HG03342 (cell line): ENCODE results near the gene DDR1.
A peak's percentile ranks its signal among the peaks of the same experiment; 100 is the strongest.
"Not testable (repeated sequence)": the region's sequence is repeated elsewhere in the genome, so short reads cannot be mapped to it uniquely, and the experiment has no call there.

Experiments used
- ATAC-seq: cut with Tn5 transposase; IDR thresholded peaks from one replicate; pipeline ENCODE4 v1.9.1; 2021; ENCODE audit warnings: mild to moderate bottlenecking, moderate library complexity; ENCODE audit not compliant: unreplicated experiment

Gene DDR1

DNA sequence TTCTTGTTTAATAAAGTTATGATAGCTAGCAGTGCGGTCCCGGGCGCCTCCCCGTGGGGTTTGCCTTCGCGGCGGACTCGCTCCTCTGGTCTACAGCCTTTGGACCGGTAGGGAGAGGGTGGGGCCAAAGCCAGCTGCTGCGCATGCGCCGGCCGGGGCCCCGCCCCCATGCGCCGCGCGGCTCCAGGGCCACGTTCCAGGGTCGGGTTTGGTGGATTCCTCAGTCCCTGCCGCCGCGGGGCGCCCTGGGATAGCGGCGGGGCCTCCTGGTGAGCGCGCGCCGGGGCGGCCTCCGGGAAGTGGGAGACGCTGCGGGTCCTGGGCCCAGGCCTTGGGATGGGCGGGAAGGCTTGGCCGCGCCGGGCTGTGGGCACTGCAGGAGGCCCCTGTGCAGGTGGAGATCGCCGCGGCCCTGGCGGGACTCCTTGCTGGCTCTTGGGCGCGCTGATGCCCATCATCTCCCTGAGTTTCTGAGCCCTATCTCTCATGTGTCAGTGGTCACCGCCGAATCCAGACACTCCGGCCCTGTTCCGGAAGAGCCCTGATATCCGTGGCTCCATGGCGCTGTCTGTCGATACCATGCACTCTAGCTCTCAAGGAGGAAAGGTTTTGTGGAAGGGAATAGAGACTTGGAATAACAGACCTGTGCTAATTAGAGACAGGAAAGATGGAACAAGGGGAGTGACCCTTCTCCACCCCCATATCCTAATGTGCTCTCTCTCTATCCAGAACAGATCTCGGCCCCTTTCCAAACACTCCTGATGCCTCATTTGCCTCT lies 29.9 kb downstream of the DDR1 start, which contains the start of gene VARS2:
Gene VARS2 (plus strand): TSS at position 163 of the 778 bp plus-strand sequence. CDS start 599 bp downstream, at position 762.
- ATAC-seq, result peak; percentile 79

DNA sequence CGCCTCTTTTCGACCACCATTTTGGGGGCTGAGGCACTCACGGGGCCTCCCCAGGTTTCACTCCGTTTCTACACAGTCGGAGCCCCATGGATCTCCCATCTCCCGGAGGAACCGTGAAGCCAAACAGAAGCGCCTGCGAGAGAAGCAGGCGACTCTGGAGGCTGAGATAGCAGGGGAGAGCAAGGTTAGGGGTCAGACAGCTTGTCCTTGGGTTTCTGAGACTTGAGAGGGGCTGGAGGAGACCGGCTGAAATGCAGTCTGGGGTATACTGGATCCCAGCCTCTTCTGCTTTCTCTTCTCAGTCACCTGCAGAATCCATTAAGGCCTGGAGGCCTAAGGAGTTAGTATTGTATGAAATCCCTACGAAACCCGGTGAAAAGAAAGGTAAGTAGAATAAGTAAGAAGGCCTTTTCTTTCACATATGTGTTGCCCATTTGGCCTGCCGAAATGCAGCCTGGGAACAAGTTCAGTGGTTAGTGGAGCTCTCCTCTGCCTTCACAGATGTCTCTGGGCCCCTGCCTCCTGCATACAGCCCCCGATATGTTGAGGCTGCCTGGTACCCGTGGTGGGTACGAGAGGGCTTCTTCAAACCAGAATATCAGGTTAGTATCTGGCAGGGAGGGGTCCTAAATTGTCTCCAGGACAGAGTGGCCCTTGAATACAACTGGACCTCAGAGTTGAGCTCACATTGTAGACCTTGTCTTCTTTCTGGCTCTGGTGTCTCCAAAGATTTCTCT lies 30.7 kb downstream of the DDR1 start:
- ATAC-seq, result no peak

- ATAC-seq, result no peak
Observed at GRCh38 chr6:30915591-30915946, 31.2 kb downstream of the DDR1 start.

GRCh38 chr6:30917041-30917440 lies 32.7 kb downstream of the DDR1 start:
- ATAC-seq, result no peak

- no peak for ATAC-seq
Observed at GRCh38 chr6:30917487-30917886, 33.2 kb downstream of the DDR1 start.

- ATAC-seq, result no peak
Observed at GRCh38 chr6:30918670-30919069, 34.4 kb downstream of the DDR1 start.

- no peak for ATAC-seq
Observed at GRCh38 chr6:30922447-30922852, 38.1 kb downstream of the DDR1 start.

- ATAC-seq, result not testable (repeated sequence)
Observed at GRCh38 chr6:30924040-30924627, 39.8 kb downstream of the DDR1 start.

DNA sequence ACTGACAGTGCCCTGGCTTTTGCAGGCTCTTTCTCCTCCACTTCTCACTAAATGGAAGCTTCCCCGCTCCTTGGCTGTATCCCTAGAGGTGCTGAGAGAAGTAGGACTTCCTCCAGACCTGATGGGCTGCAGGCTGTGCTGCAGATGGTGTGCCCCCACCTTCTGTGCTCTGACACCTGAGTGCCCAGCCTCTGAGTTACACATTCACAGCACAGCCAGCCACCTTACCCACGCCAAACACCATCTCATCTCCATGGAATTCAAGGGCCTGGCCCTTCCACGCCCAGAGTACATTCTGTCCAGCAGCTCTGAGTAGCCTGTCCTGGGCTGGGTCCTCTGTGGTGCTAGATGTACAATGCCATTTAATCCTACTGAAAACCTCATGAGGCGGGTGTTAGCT lies 42.3 kb downstream of the DDR1 start:
- no peak for ATAC-seq

GRCh38 chr6:30927080-30927479 lies 42.8 kb downstream of the DDR1 start:
- not testable (repeated sequence) for ATAC-seq

- ATAC-seq, result no peak
Observed at GRCh38 chr6:30928677-30929076, 44.4 kb downstream of the DDR1 start.

DNA sequence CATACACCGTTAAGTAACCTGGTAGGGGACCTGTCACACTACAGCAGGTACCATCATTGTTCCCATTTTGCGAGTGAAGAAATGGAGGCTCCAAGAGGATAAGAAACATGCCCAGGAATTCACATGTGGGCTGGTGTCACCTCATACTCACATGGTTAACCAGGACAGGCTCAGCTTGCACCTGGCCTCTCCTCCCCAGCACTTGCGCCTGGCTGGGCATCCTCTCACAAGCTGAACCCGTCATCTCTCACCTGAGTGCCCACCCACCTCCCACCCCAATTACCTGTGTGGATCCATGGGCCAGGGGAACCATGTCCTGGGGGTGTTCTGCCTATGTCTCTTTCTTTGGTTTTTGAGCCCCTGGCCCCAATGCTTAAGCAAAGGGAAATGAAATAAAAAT lies 46.2 kb downstream of the DDR1 start:
- ATAC-seq, result no peak

DNA sequence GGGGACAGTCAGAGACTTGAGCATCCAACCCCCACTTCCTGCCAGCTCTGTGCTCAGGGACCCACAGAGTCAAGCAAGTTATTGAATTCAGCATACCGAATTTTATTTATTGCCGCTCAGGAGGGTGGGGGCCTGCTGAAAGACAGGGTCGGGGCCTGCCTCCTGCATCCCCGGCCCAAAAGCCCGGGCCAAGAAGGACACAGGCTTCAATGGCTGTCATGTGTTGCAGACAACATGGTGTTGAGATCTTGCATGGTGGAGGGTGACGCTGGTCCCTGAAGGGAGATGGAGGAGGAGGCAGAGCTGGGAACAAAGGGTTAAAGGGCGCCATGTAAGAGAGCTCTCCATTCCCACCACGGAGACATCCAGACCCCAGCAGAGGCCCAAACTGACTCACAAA lies 47.0 kb downstream of the DDR1 start:
- no peak for ATAC-seq

GRCh38 chr6:30931969-30932645 lies 47.8 kb downstream of the DDR1 start, which contains the start of gene SFTA2:
TSS of gene SFTA2 (minus strand) at chr6:30932170. CDS start at chr6:30932096, 74 bp downstream.
- ATAC-seq, result no peak

GRCh38 chr6:30932665-30933365 lies 48.5 kb downstream of the DDR1 start:
- no peak for ATAC-seq

DNA sequence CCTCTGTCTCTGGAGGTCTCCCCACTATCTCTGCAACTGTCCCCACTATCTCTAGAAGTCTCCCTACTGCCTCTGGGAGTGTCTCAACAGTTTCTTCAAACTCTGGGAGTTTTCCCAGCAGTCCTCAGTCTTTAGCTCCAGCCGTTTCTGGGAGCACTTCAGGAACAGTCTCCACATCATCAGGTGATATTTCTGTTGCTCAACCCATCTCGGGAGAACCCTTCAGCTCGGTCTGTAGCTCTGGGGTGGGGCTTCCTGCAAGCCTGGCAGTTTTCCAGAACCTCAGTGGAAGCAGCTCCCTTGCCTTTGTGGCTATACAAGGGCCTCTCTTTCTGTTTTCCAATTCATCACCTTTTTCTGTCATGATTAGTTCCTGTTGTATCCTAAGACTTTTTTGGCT lies 50.7 kb downstream of the DDR1 start:
- no peak for ATAC-seq

DNA sequence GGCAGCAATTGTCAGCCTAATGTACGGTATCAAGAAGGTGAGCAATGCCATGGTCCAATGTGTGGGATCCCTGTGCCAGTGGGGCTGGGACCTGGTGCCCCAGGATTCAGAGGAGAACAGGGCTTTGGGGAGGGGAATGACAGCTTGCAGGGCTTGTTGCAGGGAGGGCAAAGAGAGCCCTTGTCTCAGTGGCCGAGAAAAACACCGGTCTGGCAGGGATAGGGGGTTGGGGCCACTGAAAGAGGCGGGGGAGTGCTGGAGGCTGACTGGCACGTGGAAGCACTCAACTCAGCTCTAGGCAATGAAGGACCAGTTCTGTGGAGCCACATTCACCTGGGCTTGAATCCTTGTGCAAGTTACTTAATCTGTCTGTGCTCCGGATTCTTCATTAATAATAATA lies 52.9 kb downstream of the DDR1 start:
- ATAC-seq, result no peak

- no peak for ATAC-seq
Observed at GRCh38 chr6:30938730-30939129, 54.4 kb downstream of the DDR1 start.

GRCh38 chr6:30939473-30939872 lies 55.2 kb downstream of the DDR1 start:
- ATAC-seq, result no peak

GRCh38 chr6:30940361-30940986 lies 56.2 kb downstream of the DDR1 start, which contains the start of gene MUCL3:
TSS of gene MUCL3 (plus strand) at chr6:30940973. CDS start at chr6:30941000, 27 bp downstream.
- no peak for ATAC-seq
